Upper lobe of left lung (tissue), 6 donors: Measurements from ENCODE around the gene UBASH3B. TPM values are rescaled to one million over a fixed set of nuclear protein-coding genes. Genes with fewer than 3 reads are reported as not detected.
A peak's percentile ranks its signal among the peaks of the same experiment; 100 is the strongest.

ENCODE experiments used
- ATAC-seq, 2 donors: fragments of 200-7000 bp; cut with Tn5 transposase; one replicate each; pipeline ENCODE4 v1.9.1; 2022; ENCODE audit warnings: mild to moderate bottlenecking in 2 of 2, moderate library complexity in 2 of 2; ENCODE audit not compliant: low FRiP score in 2 of 2
- DNase-seq, 2 donors: peaks; one replicate each; pipeline ENCODE4 v3.0.0-alpha.2; 2019 to 2020
- H3K27ac ChIP-seq, 4 donors: fragments of 200-600 bp; sonication (generic); one replicate each; pipeline ENCODE4 v1.5.1; 2016 to 2019
- H3K27me3 ChIP-seq, 4 donors: fragments of 200-600 bp; sonication (generic); one replicate each; pipeline ENCODE4 v1.5.1; 2017 to 2019
- H3K36me3 ChIP-seq, 4 donors: fragments of 200-600 bp; sonication (generic); one replicate each; pipeline ENCODE4 v1.5.1; 2016 to 2019
- H3K4me1 ChIP-seq, 4 donors: fragments of 200-600 bp; sonication (generic); one replicate each; pipeline ENCODE4 v1.5.1; 2018 to 2019
- H3K4me3 ChIP-seq, 4 donors: fragments of 200-600 bp; sonication (generic); one replicate each; pipeline ENCODE4 v1.5.1; 2017 to 2019; ENCODE audit warnings: mild to moderate bottlenecking in 2 of 4, moderate library complexity in 1 of 4
- H3K9me3 ChIP-seq, 4 donors: fragments of 200-600 bp; sonication (generic); one replicate each; pipeline ENCODE4 v1.5.1; 2018 to 2019
- EP300 ChIP-seq, 4 donors: sonication (generic); formaldehyde crosslinking; IDR thresholded peaks; one replicate each; pipeline ENCODE4 v1.5.1; 2017; ENCODE audit warnings: antibody characterized with exemption in 4 of 4, control low read depth in 2 of 4
- POLR2A ChIP-seq, 4 donors: fragments of 450-650 bp; IDR thresholded peaks; one replicate each; pipeline ENCODE4 v1.5.1; 2016 to 2017; ENCODE audit warnings: antibody characterized with exemption in 4 of 4, mild to moderate bottlenecking in 2 of 4
- POLR2AphosphoS5 ChIP-seq, 2 donors: sonication (generic); formaldehyde crosslinking; IDR thresholded peaks; one replicate each; pipeline ENCODE4 v1.5.1; 2017; ENCODE audit warnings: antibody characterized with exemption in 2 of 2
- WGBS, 2 donors: methylation state at CpG; one replicate each; pipeline ENCODE4 v1.1.5; 2017 to 2018; 5-methylcytosine and 5-hydroxymethylcytosine counted together
- total RNA-seq, 6 donors: library from RNA; depleted of rRNA in 4 of 6; stranded (reverse); fragments of >200 nt in 4 of 6; gene quantifications; one replicate each; pipeline versions ENCODE4 v1.1.0 to v1.2.1, GENCODE V29; 2016 to 2021
- TF ChIP-seq, protein P1 (sequence below), 6 experiments: fragments of 450-650 bp in 4 of 6; fragments of 200-600 bp in 2 of 6; sonication (generic) in 2 of 6; IDR thresholded peaks; one replicate each; pipeline ENCODE4 v1.5.1; 2016 to 2019; ENCODE audit warnings: antibody characterized with exemption in 6 of 6
- donor health status: DM: no; HTN: no; CAD: no; lungs with moderate emphysema.
- donor health status: DM: no; HTN: yes; CAD: no; lungs with severe emphysema.

The UBASH3B gene
- total RNA-seq, 6 donors from 2014 or later, result 24.0 to 54.2 (median 40.4) TPM

- Histone ChIP-seq H3K27me3 (no peaks in the 10 kb centered on the region), H3K27ac (no peak overlapping the region), H3K36me3 (peaks cover 0 to 8% (median 5%) of the 10 kb centered on the region in 4 donors), H3K4me1 (peaks cover 4 to 14% (median 11%) of the 10 kb centered on the region in 4 donors), H3K4me3 (no peak overlapping the region), H3K9me3 (no peaks in the 10 kb centered on the region)
- 85 to 89% methylated on average over 5 of the region's 5 CpGs for WGBS, 2 donors
- ATAC-seq (peak; percentile 7 to 20), DNase-seq (no peak)
- TF ChIP-seq EP300 (IDR thresholded peaks at IDR 0.05), result no peak
- no peak for TF ChIP-seq POLR2AphosphoS5 (IDR thresholded peaks at IDR 0.05)
- TF ChIP-seq POLR2A (IDR thresholded peaks at IDR 0.05), result no peak
- TF ChIP-seq, protein P1, sequence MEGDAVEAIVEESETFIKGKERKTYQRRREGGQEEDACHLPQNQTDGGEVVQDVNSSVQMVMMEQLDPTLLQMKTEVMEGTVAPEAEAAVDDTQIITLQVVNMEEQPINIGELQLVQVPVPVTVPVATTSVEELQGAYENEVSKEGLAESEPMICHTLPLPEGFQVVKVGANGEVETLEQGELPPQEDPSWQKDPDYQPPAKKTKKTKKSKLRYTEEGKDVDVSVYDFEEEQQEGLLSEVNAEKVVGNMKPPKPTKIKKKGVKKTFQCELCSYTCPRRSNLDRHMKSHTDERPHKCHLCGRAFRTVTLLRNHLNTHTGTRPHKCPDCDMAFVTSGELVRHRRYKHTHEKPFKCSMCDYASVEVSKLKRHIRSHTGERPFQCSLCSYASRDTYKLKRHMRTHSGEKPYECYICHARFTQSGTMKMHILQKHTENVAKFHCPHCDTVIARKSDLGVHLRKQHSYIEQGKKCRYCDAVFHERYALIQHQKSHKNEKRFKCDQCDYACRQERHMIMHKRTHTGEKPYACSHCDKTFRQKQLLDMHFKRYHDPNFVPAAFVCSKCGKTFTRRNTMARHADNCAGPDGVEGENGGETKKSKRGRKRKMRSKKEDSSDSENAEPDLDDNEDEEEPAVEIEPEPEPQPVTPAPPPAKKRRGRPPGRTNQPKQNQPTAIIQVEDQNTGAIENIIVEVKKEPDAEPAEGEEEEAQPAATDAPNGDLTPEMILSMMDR (IDR thresholded peaks at IDR 0.05), result no peak
Measured at GRCh38 chr11:122803716-122804115, 148.2 kb downstream of the UBASH3B start.

DNA sequence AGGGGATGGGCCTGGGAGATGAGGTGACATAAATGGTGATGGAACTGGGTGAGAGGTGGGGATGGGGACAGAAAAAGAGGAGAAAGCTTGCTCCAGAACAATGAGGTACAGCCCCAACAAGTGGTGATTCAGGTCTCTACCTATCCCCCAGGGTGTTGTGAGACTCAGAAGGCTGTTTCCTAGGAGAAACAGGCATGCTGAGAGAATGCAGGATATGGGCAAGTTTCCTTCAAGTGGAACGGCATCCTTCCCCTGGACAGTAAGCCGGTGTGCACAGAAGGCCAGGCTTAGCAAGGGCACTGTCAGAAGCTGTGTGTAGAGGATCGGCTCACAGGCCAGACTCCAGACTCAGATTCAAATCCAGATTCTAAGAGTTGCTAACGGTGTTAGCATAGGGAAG, 148.6 kb downstream of the UBASH3B start:
- TF ChIP-seq, protein P1 (IDR thresholded peaks at IDR 0.05), result no peak
- TF ChIP-seq POLR2A (IDR thresholded peaks at IDR 0.05) (no peak), POLR2AphosphoS5 (IDR thresholded peaks at IDR 0.05) (no peak), EP300 (IDR thresholded peaks at IDR 0.05) (no peak)
- H3K27ac ChIP-seq, result no peak overlapping the region
- H3K9me3 ChIP-seq, result no peaks in the 10 kb centered on the region
- 49 to 73% methylated on average over 4 of the region's 4 CpGs for WGBS, 2 donors
- H3K4me3 ChIP-seq, result no peak overlapping the region
- H3K27me3 ChIP-seq, result no peaks in the 10 kb centered on the region
- no peak for DNase-seq
- ATAC-seq, result peak in 1 of 2 donors; percentile 13
- peaks cover 0 to 7% (median 5%) of the 10 kb centered on the region in 4 donors for H3K36me3 ChIP-seq
- peaks cover 4 to 15% (median 11%) of the 10 kb centered on the region in 4 donors for H3K4me1 ChIP-seq

- H3K36me3 ChIP-seq, result peaks cover 0 to 7% (median 5%) of the 10 kb centered on the region in 4 donors
Measured at GRCh38 chr11:122804796-122805195, 149.3 kb downstream of the UBASH3B start.

DNA sequence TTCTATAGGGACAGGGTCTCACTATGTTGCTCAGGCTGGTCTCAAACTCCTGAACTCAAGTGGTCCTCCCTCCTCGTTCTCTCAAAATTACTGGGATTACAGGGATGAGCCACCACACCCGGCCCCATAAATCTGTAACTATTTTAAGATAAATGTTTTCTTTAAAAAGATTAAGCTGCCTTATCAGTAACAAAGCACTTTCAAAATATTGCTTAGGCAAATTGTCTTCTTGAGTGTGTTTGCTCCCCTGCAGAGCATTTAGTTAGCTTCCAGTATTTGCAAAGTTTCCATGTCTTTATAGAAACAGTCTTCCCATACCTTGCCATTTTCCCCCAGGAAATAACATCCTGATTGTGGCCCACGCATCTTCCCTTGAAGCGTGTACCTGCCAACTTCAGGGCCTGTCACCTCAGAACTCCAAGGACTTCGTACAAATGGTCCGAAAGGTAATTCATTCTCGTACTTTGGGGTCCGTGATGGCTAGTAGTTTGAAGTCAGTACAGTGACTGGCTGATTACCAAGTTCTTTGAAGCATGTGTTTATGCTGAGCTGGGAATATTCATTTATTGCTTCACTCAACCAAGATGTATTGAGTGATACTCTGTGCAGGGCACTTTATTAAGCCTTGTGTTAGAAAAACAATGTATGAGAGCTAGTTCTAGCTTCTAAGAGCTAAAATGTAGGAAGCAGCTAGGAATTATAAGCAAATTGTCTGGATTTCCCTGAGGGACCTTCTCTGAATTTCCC, 152.4 kb downstream of the UBASH3B start:
- Histone ChIP-seq H3K36me3 (peaks cover 0 to 3% (median 0%) of the 10 kb centered on the region in 4 donors), H3K27me3 (no peaks in the 10 kb centered on the region), H3K4me1 (peaks cover 0 to 8% (median 6%) of the 10 kb centered on the region in 4 donors), H3K4me3 (no peak overlapping the region), H3K9me3 (no peaks in the 10 kb centered on the region), H3K27ac (peak overlapping the region in 3 of 4 donors; percentile 4 to 37 (median 18))
- WGBS, 2 donors, result 79 to 81% methylated on average over 8 of the region's 8 CpGs
- DNase-seq, result no peak
- TF ChIP-seq, protein P1 (IDR thresholded peaks at IDR 0.05), result no peak
- no peak for TF ChIP-seq EP300 (IDR thresholded peaks at IDR 0.05)
- no peak for TF ChIP-seq POLR2AphosphoS5 (IDR thresholded peaks at IDR 0.05)
- TF ChIP-seq POLR2A (IDR thresholded peaks at IDR 0.05), result no peak
- no peak for ATAC-seq

More at GRCh38 chr11:122804796-122805195, 149.3 kb downstream of the UBASH3B start:
- ATAC-seq (no peak), DNase-seq (no peak)
- Histone ChIP-seq H3K4me3 (no peak overlapping the region), H3K27ac (no peak overlapping the region), H3K4me1 (peaks cover 4 to 11% (median 6%) of the 10 kb centered on the region in 4 donors), H3K9me3 (no peaks in the 10 kb centered on the region), H3K27me3 (no peaks in the 10 kb centered on the region)
- TF ChIP-seq EP300 (IDR thresholded peaks at IDR 0.05), result no peak
- no peak for TF ChIP-seq POLR2A (IDR thresholded peaks at IDR 0.05)
- TF ChIP-seq, protein P1 (IDR thresholded peaks at IDR 0.05), result no peak
- no peak for TF ChIP-seq POLR2AphosphoS5 (IDR thresholded peaks at IDR 0.05)
- 93% methylated on average over 6 of the region's 6 CpGs for WGBS, 2 donors
